HG03378 (cell line): ENCODE data around the gene NEDD9.

Experiments used
- ATAC-seq: cut with Tn5 transposase; IDR thresholded peaks from one replicate; pipeline ENCODE4 v1.9.1; 2021; ENCODE audit warnings: mild to moderate bottlenecking, moderate library complexity; ENCODE audit not compliant: unreplicated experiment

NEDD9 gene, protein sequence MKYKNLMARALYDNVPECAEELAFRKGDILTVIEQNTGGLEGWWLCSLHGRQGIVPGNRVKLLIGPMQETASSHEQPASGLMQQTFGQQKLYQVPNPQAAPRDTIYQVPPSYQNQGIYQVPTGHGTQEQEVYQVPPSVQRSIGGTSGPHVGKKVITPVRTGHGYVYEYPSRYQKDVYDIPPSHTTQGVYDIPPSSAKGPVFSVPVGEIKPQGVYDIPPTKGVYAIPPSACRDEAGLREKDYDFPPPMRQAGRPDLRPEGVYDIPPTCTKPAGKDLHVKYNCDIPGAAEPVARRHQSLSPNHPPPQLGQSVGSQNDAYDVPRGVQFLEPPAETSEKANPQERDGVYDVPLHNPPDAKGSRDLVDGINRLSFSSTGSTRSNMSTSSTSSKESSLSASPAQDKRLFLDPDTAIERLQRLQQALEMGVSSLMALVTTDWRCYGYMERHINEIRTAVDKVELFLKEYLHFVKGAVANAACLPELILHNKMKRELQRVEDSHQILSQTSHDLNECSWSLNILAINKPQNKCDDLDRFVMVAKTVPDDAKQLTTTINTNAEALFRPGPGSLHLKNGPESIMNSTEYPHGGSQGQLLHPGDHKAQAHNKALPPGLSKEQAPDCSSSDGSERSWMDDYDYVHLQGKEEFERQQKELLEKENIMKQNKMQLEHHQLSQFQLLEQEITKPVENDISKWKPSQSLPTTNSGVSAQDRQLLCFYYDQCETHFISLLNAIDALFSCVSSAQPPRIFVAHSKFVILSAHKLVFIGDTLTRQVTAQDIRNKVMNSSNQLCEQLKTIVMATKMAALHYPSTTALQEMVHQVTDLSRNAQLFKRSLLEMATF

DNA sequence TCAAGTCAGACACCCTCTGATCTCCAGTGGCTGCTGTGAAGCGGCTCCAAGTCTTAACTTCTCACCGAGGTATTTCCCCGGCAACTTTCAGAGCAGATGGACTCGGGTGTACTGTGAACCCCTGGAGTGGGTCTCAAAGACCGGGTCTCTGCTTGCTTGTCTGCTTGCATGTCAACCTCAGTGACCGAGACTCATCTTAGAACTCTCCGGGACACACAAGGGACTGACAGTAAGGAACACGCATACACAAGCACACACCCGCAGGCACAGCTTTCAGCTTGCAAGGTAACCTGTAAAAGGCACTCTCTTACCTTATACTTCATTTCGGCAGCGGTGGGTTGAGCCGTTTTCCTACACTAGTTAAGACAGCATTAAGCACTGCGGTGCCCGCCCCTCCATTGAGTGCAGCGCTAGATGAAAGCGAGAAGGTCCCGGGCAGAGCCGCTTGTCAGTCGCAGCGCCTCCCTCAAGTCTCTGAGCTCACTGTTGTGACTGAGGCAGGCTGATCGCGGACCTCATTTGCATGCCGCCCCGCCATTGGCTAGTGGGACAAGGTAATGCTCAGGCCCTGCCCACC, at the start of gene NEDD9:
Gene NEDD9 (minus strand): TSS at position 476 of the 577 bp plus-strand sequence. CDS start 153 bp downstream, at position 323.
- peak; percentile 97 for ATAC-seq

DNA sequence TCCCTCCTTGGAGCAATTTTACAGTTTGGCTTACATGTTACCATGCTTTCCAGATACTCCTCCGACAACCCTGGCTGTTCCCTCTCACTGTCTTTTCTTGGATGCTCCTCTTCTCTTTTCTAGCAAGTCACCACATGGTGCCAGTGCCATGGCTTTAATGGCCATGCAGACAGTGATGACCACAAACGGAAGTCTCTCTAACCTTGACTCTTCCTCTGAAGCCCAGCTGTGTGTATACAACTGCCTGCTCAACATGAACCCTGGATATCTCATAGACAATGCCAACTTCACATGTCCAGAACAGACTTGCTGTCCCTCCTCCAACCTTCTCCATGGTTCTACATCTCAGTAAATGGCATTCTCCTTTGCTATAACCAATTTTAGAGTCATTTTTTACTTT, 49.8 kb upstream of the NEDD9 start:
- ATAC-seq, result no peak

DNA sequence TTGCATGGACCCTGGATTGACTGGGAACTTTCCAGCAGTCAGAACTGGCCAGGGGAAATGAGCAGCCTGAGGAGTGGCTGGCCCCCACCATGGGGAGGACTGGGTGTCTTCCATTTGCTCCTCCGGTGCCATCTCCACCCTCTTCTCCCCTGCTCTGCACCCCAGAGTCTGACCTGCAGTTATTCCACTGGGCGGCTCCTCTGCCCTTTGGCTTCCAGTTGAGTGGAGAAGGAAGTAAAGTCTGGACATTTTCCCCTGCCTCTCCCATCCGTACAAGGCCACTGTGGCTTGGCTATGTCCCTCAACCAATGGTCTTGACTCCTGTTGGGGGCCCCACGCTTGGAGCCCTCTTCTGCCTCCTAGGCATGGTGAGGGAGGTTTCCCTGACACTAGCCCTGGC, 47.9 kb upstream of the NEDD9 start:
- no peak for ATAC-seq

DNA sequence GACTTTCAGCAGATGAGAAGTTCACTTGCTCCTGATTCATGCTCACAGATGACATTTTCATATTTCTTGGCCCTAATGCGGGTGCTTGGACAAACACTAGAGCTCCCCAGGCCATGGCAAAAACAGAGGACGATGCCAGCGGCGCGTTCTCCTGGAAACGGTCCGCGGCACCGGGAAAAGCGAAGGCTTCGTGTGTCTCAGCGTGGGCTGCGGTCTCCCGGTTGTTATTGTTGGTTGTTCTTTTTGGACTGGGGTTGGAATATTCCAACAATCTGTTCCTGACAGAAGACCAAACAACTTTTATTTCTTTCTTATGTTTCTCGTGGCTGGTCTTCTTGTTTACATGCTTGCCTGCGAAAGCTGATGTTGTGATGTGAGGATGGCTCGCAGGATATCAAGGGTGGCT, 46.8 kb upstream of the NEDD9 start:
- no peak for ATAC-seq

DNA sequence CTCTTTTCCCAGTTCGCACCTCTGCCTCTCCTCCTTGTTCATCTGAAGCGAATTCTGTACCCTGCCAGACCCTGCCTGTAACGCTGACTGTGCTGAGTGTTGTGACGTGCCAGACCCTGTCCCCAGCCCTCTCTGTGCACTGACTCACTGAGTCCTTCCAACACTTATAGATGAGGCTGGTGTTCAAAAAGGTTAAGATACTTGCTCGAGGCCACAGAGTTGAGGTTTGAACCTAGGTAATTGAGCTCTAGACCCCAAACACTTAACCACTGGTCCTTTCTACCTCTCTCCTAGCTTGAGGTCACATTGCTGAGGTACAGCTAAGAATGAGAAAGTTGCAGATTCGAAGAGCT, 45.7 kb upstream of the NEDD9 start:
- no peak for ATAC-seq

DNA sequence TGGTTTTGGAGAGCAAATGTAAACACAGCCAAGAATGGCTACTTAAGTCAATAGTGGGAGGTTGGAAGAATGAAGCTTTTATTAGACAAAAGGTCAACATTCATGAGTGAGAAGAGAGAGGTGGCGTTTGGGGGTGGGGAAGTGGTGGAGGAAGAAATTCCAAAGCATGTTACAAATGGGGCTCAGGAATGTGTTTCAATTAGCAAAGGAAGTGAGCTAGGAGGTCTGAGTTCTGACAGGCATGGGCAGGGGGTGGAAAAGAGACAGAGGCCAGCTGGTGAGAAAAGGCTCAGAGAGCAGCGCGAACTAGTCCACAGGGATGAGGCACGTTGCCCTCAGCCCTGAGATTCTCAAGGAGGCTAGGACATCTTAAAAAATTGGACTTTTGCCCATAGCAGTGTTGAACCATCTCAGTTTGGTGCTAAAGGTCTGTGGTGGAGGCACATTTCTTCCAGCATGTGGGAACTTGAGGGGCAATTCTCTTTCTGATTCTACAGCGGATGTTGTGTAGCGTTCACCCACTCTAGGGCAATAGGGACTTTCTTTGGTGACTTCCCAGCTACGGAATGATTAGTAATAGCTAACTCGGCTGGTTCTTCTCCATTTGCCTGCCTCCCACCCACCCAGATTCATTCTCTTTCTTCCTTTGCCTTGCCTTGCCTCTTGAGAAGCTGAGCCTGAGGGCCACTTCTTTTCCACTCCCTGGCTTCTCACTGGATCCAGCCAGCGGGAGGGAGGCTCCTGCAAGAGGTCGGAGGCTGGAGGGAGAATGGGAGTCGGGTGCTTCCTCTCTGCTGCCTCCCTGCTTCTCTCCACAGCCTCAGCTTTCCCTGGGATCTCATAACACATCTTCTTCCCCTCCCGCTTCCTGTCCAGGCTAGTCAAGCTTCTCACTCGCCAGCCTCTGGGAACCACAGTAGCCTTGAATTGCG, 45.1 kb upstream of the NEDD9 start:
- peak; percentile 60 for ATAC-seq

DNA sequence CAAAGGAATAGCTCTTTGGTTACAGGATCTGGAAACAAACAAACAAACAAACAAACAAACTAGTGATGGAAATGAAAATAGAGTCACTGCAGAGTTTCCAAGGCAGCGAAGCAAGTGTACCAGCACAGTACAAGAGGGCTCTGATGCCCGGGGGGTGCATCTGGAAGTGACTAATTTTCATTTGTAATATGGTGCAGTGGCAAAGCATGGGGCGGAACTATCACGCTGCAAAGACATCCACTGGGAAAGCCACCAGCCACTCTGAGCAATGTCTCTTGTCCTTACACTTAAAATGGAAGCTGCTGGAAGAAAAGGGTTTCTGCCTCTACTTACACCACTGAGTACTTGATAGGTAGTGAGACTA, 44.4 kb upstream of the NEDD9 start:
- ATAC-seq, result no peak

DNA sequence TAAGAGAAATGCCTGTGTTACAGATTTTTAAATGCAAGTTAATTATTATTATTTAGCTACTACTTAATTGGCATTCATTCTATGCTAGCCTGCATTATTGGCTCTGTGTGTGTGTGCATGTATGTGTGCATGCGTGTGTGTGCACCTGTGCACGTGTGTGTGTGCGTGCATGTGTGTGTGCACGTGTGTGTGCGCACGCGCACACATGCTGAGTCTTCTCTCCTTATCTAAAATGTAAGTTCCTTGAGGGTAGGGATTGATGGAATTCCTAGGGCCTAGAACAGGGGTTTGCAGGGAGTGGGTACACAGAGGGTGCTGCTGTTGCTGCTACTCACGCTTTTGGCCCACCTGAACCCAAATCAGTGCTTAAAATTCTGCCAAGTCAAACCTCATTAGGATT, 43.8 kb upstream of the NEDD9 start:
- ATAC-seq, result no peak

DNA sequence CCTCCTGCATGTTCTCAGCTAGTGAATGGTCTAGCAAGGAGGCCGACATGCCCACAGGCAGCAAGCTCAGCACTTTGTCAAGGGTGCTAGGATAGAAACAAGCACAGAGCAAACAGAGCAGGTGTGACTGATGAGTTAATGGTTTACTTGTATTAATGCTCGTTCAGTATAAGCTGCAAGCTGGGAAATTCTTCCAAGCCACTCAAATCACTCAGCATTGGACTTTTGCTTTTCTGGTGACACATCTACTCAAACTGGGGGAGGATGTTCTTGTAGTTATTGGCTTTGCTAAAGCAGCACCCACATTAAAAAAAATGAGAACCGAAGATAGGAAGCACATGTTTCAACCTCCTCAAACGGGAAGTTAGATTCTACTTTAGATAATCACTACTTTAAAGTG, 43.1 kb upstream of the NEDD9 start:
- ATAC-seq, result peak; percentile 86

DNA sequence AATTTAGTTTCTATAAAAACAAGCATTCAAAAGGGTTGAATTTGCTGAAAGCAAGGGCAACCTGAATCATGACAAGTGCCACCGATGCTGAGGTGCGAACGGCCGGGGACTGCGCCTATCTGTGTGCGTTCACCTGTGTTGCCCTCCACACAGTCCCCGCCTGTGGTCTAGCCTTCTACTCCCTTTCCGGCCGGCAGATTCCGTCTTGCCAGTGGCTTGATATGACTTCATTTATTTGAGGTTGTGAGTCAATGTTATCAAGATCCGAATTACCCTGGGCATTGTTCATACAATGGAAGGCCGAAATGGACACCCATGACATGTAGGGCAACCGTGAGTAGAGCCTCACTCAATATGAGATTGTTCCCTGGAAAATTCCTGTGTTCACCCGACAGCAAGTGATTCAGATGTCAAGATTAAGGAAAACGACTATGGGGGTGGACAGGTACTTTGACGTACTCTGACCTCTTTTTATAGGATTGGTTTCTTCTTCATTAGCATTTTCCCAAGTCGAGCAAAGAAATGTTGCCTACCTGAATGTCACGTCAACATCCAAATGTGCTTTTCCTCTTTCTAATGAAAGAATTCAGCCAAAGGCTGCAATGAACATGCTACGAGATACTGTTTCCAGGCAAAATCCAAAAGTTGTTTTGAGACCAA, 41.1 kb upstream of the NEDD9 start:
- ATAC-seq, result no peak

DNA sequence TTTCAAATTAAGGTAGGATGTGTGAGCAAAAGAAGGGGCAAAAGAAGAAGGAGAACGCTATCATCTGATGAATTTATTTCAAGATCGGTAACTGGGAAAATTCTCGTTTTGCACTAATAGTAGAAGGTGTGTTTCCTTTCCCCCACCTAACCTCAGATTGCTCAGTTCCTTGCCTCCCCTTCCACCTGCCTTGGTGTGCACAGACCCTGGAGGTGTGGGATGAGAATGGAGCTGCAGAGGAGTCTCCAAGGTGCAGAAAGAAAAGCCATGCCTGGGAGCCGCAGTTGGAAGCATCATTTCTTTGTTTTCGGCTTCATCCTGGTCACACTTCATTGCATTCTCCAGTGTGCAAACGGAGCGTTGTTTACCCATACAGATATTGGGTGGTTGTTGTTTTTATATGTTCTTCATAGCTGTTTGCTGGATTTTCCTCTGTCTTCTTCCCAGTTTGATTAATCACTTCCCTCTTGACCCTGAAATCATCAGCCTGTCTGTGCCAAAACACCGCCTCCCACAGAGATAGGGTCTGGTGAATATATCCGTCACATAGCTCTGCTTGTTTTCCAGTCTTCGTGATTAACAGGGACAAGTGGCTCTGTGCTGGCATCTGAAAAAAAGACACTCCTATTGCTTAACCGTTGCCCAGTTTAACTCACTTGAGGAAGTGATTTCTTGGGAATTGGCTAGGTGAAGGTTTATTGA, 40.2 kb upstream of the NEDD9 start:
- no peak for ATAC-seq

DNA sequence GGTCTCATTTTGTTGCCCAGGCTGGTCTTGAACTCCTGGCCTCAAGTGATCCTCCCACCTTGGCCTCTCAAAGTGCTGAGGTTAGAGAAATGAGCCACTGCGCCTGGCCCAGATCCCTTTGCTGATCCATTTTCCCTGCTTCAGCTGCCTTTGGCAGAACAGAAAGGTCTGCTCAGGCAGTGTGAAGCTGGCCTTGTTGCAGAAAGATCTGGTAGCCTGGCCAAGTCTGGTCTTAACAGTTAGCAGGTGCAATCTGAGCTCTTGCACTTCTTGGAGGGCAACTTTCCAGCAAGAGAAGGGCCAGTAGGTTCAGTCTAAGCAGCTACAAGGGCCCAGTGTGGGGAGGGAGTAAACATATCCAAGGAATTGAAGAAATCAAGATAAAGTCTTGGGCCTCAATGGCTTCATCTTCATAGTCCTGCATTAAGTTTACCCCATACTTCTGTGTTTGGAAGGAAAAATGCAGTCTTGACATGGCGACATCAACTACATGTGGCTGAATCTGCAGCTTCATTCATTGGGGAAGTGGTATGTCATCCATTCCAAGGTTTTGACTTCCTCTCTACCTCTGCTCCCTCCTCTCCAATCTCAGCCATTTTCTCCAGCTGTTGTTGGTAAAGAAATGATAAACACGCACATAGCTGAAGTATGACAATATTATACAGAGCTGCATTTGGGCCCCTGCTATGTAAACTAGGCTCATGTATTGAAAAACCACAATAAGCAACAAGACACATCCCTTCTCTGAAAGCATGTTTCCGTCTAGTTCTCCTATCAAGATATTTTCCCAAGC, 39.0 kb upstream of the NEDD9 start:
- ATAC-seq, result no peak

DNA sequence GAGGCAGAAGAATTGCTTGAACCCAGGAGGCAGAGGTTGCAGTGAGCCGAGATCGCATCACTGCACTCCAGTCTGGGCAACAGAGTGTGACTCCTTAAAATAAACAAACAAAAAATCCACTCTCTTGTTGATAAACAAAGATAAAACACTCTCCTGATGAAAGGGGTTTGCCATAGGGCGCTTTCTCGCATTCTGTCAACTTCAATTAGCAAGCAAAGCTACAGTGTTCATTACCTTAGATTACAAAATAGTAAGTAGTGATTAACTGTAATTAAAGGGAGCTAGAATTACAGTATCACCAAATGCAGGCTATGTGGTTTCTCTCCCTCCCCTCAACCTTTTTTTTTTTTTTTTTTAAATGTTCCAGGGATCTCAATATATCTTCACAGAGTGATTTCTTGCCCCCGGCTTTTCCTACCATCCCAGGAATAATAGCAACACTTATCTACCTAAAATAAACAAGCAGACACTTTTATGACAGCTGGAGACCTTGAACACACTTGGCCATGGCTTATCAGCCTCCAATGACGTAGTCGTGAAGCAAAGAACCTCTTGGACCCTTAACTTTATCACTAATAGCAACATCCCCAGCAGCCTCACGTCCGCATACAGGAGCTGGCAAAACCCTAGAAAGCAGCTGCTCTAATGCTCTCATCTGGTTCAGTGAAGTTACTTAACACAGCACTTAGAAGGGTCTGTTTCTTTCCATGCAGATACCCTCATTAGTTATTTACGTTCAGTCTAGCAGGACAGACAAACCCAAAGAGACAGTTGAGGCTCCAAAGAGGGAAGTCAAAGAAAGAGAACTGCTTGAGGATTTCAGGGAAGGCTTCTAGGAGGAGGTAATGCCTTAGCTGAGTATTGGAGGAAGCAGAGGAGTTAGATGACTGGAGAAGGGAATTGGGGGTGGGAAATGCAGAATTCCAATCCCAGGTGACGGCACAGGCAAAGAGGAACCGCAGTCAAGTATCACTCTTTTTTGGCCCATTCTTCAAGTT, 37.9 kb upstream of the NEDD9 start:
- no peak for ATAC-seq

DNA sequence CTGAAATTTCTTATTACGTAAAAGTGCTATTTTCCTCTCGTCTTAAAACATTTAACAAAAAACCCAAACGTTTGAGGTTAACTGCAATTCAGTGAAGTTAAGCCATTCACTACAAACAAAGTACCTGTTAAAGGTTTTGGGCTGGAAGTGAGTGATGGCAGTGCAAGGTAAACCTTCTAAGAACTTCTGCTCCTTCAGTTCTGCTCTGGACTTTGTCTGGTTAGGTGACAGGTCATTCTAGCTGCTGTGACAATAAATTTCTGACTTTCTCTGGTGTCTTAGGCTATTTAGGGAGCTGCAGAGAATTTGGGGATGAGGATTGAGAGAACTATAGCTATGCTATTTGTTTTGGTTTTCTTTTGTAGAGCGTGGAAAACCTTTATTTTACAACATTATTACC, 36.5 kb upstream of the NEDD9 start:
- no peak for ATAC-seq

DNA sequence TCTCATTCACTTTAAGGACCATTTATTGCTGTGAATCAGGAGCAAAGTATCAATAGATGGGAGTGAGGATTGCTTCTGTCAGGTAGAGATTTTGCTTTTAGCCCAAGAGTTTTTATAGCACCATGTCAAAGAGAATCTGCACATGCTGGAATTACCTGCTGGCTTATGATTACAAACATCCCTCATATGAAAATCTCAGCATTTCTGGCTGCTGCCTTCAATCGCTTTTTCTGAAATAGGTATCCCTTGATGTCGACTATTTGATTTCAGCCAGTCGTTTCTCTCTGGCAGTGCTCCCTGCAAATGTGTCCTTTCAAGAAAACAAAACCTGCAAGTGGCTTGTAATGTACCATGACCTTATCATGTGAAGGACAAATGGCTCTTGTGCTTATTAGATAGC, 34.5 kb upstream of the NEDD9 start:
- no peak for ATAC-seq

DNA sequence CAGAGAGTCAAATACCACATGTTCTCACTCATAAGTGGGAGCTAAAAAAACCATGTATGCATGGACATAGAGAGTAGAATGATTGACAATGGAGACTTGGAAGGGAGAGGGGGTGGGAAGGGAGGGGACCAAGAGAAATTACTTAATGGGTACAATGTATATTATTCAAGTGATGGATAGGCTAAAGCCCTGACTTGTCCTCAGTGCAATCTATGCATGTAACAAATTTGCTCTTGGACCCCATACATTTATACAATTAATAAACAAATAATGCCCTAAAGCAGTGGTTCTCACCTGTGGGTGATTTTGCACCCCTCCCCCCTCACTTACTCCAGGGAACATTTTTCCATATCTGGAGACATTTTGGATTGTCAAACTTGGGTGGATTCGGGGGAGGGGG, 33.5 kb upstream of the NEDD9 start:
- no peak for ATAC-seq

DNA sequence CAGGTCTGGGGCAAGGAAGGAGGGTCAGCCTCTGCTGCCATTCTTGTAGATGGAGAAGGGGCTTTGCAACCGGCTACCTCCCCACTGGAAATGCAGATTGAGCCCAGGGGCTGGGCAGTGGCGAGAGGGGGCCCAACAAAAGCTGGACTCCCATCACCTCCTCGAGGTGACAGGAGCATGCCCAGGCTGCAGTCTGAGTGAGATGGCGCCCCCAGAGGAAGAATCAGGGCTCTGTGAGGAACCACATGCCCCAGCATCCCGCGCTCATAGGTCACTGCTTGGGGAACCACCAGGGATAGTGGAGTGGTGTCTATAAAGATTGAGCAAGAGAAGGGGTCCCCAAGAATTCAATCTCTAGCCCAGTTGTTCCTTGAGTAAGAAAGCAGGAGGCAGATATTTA, 31.6 kb upstream of the NEDD9 start:
- ATAC-seq, result no peak

DNA sequence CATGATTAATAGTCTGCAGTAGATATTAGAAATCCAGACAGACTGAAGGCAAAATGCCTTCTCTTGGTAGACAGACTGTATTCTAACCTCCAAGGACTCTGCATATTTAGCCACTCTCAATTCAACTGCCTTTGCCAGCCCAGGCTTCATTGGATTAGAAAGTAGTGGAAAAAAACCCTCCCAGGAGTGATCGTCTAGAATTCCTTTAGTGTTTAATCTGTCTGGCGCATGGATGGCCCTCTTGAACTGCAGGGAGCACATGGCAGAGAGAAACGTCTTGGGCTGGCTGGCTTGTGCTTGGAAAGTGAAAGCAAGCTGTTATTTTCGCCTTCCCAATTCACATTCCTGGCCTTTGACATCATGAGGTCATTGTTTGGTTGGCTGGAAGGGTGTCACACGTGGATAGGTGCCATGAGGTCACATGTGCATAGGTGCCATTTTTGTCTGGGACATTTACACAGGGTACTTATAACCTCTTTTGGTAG, 30.9 kb upstream of the NEDD9 start:
- ATAC-seq, result no peak
